Measurements from ENCODE around the gene EFNA5. TPM values are rescaled to one million over a fixed set of nuclear protein-coding genes. Genes with fewer than 3 reads are reported as not detected.

Gene EFNA5
- total RNA-seq, 1 experiment from 2014 or later: 0.22 TPM

DNA sequence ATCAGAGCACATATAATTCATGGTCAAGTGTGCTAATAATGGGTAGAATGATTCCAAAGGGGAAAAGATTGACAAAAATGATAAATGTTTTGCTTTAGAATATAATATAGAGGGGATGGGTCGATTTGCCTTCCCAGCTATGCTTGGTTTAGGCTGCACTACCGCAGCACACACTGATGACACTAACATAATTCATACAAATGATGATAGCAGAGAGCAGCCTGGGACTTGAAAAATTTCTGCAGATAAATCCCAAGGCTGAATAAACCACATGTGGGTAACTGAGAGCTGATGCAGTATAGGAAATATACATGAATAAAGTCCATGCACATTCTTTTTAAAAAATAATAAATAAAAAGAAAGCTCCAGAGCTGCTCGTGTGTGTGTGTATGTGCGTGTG, 54.5 kb downstream of the EFNA5 start:
- intact Hi-C loops (cut with micrococcal nuclease): no loop called here
- Histone ChIP-seq H3K27ac (ENCODE audit: low read depth, low read length) (no peak overlapping the region), H4K20me1 (ENCODE audit: insufficient read depth) (no peaks in the 10 kb centered on the region), H3K9me2 (ENCODE audit: insufficient read depth) (no peaks in the 10 kb centered on the region), H3K9ac (ENCODE audit: low read length) (no peak overlapping the region), H3K9me3 (ENCODE audit: control insufficient read depth in 1 of 2, insufficient read depth in 1 of 2, low read depth in 1 of 2, low read length in 2 of 2) (no peaks in the 10 kb centered on the region), H3K36me3 (ENCODE audit: control insufficient read depth in 1 of 2, insufficient read depth in 2 of 2, low read length in 2 of 2) (no peaks in the 10 kb centered on the region), H3K27me3 (ENCODE audit: insufficient read depth, low read length) (no peaks in the 10 kb centered on the region), H3K4me2 (ENCODE audit: low read length) (no peak overlapping the region), H3K4me3 (replicated peaks in 1 of 2; ENCODE audit: low read depth in 1 of 2, low read length in 2 of 2) (no peak overlapping the region), H2AFZ (ENCODE audit: low read depth, low read length, poor library complexity, severe bottlenecking) (no peak overlapping the region), H3K4me1 (ENCODE audit: control insufficient read depth in 1 of 2, insufficient read depth in 2 of 2, low read length in 2 of 2) (no peaks in the 10 kb centered on the region), H3K79me2 (ENCODE audit: insufficient read depth, low read length) (no peaks in the 10 kb centered on the region)
- DNase-seq (ENCODE audit: low read depth, low spot score) (no peak), ATAC-seq (no peak)
- ChIA-PET RAD21 (ENCODE audit: low non-redundant PET in 1 of 2, low total read pairs in 2 of 2, uncharacterized antibody in 2 of 2, unreplicated experiment in 2 of 2) (no interaction called here), POLR2A (no interaction called here), CTCF (interaction anchor here (1.6 kb wide), 1 partner anchor 44 kb away, joined by 3 read pairs; no protein-coding TSS in a partner anchor)
- TF ChIP-seq EGR1 (IDR thresholded peaks at IDR 0.05; ENCODE audit: low read depth) (no peak), EZH2 (IDR thresholded peaks at IDR 0.05) (no peak), CBX3 (IDR thresholded peaks at IDR 0.05; ENCODE audit: low read depth) (no peak), SP1 (IDR thresholded peaks at IDR 0.05; ENCODE audit: low read depth) (no peak), EZH2phosphoT487 (IDR thresholded peaks at IDR 0.05; ENCODE audit: borderline replicate concordance) (no peak), CEBPB (IDR thresholded peaks at IDR 0.05; ENCODE audit: low read depth) (no peak)
- TF ChIP-seq, protein P1, sequence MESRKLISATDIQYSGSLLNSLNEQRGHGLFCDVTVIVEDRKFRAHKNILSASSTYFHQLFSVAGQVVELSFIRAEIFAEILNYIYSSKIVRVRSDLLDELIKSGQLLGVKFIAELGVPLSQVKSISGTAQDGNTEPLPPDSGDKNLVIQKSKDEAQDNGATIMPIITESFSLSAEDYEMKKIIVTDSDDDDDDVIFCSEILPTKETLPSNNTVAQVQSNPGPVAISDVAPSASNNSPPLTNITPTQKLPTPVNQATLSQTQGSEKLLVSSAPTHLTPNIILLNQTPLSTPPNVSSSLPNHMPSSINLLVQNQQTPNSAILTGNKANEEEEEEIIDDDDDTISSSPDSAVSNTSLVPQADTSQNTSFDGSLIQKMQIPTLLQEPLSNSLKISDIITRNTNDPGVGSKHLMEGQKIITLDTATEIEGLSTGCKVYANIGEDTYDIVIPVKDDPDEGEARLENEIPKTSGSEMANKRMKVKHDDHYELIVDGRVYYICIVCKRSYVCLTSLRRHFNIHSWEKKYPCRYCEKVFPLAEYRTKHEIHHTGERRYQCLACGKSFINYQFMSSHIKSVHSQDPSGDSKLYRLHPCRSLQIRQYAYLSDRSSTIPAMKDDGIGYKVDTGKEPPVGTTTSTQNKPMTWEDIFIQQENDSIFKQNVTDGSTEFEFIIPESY (IDR thresholded peaks at IDR 0.05; ENCODE audit: extremely low read depth, insufficient replicate concordance, low read length): no peak
- TF ChIP-seq, protein P2, sequence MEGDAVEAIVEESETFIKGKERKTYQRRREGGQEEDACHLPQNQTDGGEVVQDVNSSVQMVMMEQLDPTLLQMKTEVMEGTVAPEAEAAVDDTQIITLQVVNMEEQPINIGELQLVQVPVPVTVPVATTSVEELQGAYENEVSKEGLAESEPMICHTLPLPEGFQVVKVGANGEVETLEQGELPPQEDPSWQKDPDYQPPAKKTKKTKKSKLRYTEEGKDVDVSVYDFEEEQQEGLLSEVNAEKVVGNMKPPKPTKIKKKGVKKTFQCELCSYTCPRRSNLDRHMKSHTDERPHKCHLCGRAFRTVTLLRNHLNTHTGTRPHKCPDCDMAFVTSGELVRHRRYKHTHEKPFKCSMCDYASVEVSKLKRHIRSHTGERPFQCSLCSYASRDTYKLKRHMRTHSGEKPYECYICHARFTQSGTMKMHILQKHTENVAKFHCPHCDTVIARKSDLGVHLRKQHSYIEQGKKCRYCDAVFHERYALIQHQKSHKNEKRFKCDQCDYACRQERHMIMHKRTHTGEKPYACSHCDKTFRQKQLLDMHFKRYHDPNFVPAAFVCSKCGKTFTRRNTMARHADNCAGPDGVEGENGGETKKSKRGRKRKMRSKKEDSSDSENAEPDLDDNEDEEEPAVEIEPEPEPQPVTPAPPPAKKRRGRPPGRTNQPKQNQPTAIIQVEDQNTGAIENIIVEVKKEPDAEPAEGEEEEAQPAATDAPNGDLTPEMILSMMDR (IDR thresholded peaks at IDR 0.05 in 2 of 3, conservative IDR thresholded peaks at IDR 0.05 in 1 of 3; ENCODE audit: borderline replicate concordance in 1 of 3, insufficient read depth in 1 of 3, low read depth in 2 of 3, low read length in 2 of 3): no peak
- TF ChIP-seq, protein P3, sequence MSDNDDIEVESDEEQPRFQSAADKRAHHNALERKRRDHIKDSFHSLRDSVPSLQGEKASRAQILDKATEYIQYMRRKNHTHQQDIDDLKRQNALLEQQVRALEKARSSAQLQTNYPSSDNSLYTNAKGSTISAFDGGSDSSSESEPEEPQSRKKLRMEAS (IDR thresholded peaks at IDR 0.05): no peak
- no TSS peak for BruUV-seq (replicated peaks)
